Astrocyte (in vitro differentiated cells and primary cell): Measurements from ENCODE around the gene UBE2G2. TPM values are rescaled to one million over a fixed set of nuclear protein-coding genes. Genes with fewer than 3 reads are reported as not detected.

Source experiments
- DNase-seq: peaks from one replicate; pipeline ENCODE4 v3.0.0-alpha.2; 2010; ENCODE audit warnings: low read depth
- FAIRE-seq: peaks from 2 replicates; lab custom pipeline; 2011; peaks lifted over from hg19 to GRCh38; lab: Jason Lieb, UNC
- H2AFZ ChIP-seq: 2 replicates; pipeline ENCODE4 v1.6.0; 2012; ENCODE audit warnings: low read depth, low read length, inconsistent platforms
- H3K27ac ChIP-seq: 2 replicates; pipeline ENCODE4 v1.5.1; 2011; ENCODE audit warnings: low read depth, low read length, inconsistent platforms
- H3K27me3 ChIP-seq: 2 replicates; pipeline ENCODE4 v1.6.0; 2011; ENCODE audit warnings: low read length, inconsistent platforms; ENCODE audit not compliant: insufficient read depth
- H3K36me3 ChIP-seq: 2 replicates; pipeline ENCODE4 v1.5.1; 2011; ENCODE audit warnings: low read length, inconsistent platforms; ENCODE audit not compliant: insufficient read depth
- H3K4me1 ChIP-seq: 2 replicates; pipeline ENCODE4 v1.5.1; 2011; ENCODE audit warnings: low read length, inconsistent platforms; ENCODE audit not compliant: insufficient read depth
- H3K4me2 ChIP-seq: 2 replicates; pipeline ENCODE4 v1.6.0; 2012; ENCODE audit warnings: low read length, inconsistent platforms
- H3K4me3 ChIP-seq: 2 replicates; pipeline ENCODE4 v1.5.1; 2011; ENCODE audit warnings: low read depth, mild to moderate bottlenecking, low read length, inconsistent platforms; ENCODE audit not compliant: insufficient read depth
- H3K79me2 ChIP-seq: 2 replicates; pipeline ENCODE4 v1.6.0; 2012; ENCODE audit warnings: mild to moderate bottlenecking, low read length, inconsistent platforms; ENCODE audit not compliant: insufficient read depth
- H3K9ac ChIP-seq: 2 replicates; pipeline ENCODE4 v1.6.0; 2012; ENCODE audit warnings: mild to moderate bottlenecking, low read length, inconsistent platforms
- H3K9me3 ChIP-seq: 2 replicates; pipeline ENCODE4 v1.5.1; 2012; ENCODE audit warnings: low read depth, mild to moderate bottlenecking, low read length, inconsistent platforms; ENCODE audit not compliant: insufficient read depth
- H4K20me1 ChIP-seq: 2 replicates; pipeline ENCODE4 v1.6.0; 2012; ENCODE audit warnings: low read length, inconsistent platforms; ENCODE audit not compliant: insufficient read depth
- H3K27ac Mint-ChIP-seq: one replicate; pipeline ENCODE4 v1.8.0; 2021; ENCODE audit warnings: mild to moderate bottlenecking, mixed read lengths; ENCODE audit not compliant: unreplicated experiment
- H3K27me3 Mint-ChIP-seq: one replicate; pipeline ENCODE4 v1.8.0; 2021; ENCODE audit warnings: low read depth, mixed read lengths; ENCODE audit not compliant: unreplicated experiment
- H3K36me3 Mint-ChIP-seq: one replicate; pipeline ENCODE4 v1.8.0; 2021; ENCODE audit warnings: low read depth, mixed read lengths; ENCODE audit not compliant: unreplicated experiment
- H3K4me1 Mint-ChIP-seq: one replicate; pipeline ENCODE4 v1.8.0; 2021; ENCODE audit warnings: low read depth, mixed read lengths; ENCODE audit not compliant: unreplicated experiment
- H3K4me3 Mint-ChIP-seq: one replicate; pipeline ENCODE4 v1.8.0; 2021; ENCODE audit warnings: mild to moderate bottlenecking, moderate library complexity, mixed read lengths; ENCODE audit not compliant: unreplicated experiment
- H3K9me3 Mint-ChIP-seq: one replicate; pipeline ENCODE4 v1.8.0; 2021; ENCODE audit warnings: mild to moderate bottlenecking, mixed read lengths; ENCODE audit not compliant: unreplicated experiment
- EZH2 ChIP-seq: IDR thresholded peaks from 2 replicates; pipeline ENCODE4 v1.6.1; 2012; ENCODE audit warnings: mild to moderate bottlenecking, low read length, inconsistent platforms; ENCODE audit not compliant: insufficient read depth
- total RNA-seq: library from RNA; stranded (reverse); gene quantifications from 2 replicates; pipeline ENCODE4 v1.2.1, GENCODE V29; 2021
- TF ChIP-seq, protein P1 (sequence below): IDR thresholded peaks from 2 replicates; pipeline ENCODE4 v1.5.1; 2011; ENCODE audit warnings: low read depth, mild to moderate bottlenecking, inconsistent platforms, low read length, moderate library complexity; ENCODE audit not compliant: insufficient read depth

The UBE2G2 gene
- total RNA-seq, 1 donor from 2014 or later, result 74.5 TPM

DNA sequence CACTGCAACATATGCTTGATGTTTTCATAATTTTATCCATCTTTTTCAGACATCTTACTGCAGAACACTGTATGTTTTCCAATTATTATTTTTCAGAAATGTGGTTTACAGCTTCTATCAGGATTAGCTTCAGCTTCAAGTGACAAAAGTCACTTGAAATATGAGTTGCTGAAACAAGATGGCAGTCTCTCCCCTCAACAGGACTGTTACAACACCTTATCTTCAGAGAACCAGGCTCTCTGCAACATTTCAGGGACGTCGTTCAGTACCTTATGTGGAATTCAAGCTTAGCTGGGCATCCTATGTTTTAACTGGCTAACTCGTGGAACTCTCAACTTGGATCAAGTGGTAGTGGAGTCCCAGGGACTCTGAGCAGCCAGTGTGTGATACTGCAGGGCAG, 2.0 kb upstream of the UBE2G2 start:
- Mint-ChIP-seq H3K4me1 (peaks cover 10% of the 10 kb centered on the region), H3K4me3 (no peak overlapping the region), H3K9me3 (no peaks in the 10 kb centered on the region), H3K27ac (no peak overlapping the region), H3K36me3 (peaks cover 16% of the 10 kb centered on the region), H3K27me3 (no peaks in the 10 kb centered on the region)
- no peak for FAIRE-seq
- Histone ChIP-seq H2AFZ (no peak overlapping the region), H3K4me2 (no peak overlapping the region), H3K27me3 (no peaks in the 10 kb centered on the region), H4K20me1 (peaks cover 53% of the 10 kb centered on the region), H3K4me3 (no peak overlapping the region), H3K9ac (no peak overlapping the region), H3K4me1 (peaks cover 16% of the 10 kb centered on the region), H3K36me3 (peaks cover 24% of the 10 kb centered on the region), H3K27ac (no peak overlapping the region), H3K9me3 (no peaks in the 10 kb centered on the region), H3K79me2 (peaks cover 48% of the 10 kb centered on the region)
- no peak for DNase-seq
- TF ChIP-seq, protein P1, sequence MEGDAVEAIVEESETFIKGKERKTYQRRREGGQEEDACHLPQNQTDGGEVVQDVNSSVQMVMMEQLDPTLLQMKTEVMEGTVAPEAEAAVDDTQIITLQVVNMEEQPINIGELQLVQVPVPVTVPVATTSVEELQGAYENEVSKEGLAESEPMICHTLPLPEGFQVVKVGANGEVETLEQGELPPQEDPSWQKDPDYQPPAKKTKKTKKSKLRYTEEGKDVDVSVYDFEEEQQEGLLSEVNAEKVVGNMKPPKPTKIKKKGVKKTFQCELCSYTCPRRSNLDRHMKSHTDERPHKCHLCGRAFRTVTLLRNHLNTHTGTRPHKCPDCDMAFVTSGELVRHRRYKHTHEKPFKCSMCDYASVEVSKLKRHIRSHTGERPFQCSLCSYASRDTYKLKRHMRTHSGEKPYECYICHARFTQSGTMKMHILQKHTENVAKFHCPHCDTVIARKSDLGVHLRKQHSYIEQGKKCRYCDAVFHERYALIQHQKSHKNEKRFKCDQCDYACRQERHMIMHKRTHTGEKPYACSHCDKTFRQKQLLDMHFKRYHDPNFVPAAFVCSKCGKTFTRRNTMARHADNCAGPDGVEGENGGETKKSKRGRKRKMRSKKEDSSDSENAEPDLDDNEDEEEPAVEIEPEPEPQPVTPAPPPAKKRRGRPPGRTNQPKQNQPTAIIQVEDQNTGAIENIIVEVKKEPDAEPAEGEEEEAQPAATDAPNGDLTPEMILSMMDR, result no peak
- no peak for TF ChIP-seq EZH2

DNA sequence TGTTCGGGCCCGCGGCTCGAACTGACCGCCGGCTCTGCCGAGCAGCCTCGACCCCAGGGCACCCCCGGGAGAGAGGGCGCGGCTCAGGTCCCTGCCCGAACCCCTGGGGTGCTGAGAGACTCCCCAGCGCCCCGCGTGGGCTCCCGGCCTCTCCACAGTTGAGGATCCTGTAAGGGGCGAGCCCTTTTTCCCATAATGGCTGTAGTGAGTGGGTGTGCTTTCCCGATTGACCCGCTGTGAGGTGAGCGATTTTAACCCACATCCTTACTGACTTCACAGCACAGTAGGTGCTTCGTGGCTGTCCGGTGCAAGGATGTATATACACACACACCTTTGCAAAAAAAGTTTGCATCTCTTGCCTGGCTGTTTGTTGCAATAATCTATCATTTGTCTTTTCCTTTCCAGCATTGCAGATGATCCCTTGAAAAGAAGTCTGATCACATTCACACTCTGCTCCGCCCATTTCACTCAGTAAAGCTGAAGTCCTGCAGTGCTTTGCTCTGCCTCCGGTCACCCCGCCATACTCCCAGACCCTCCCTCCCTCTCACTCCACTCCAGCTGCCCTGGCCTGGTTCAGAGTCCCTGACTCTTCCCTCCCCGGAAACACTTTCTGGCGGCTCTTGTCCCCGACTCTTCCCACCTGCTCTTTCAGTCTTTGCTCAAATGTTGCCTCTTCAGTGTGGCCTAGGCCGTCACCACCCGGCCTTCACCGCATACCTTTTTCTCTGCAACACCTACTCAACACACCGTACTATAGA, 955 bp upstream of the UBE2G2 start:
- peaks cover 17% of the 10 kb centered on the region for H3K36me3 Mint-ChIP-seq
- H3K27ac ChIP-seq, result peak overlapping the region; percentile 69
- TF ChIP-seq, protein P1, result no peak
- no peak for TF ChIP-seq EZH2
- no peaks in the 10 kb centered on the region for H3K27me3 ChIP-seq
- peaks cover 54% of the 10 kb centered on the region for H3K79me2 ChIP-seq
- peaks cover 58% of the 10 kb centered on the region for H4K20me1 ChIP-seq
- H3K27ac Mint-ChIP-seq, result no peak overlapping the region
- H3K9me3 Mint-ChIP-seq, result no peaks in the 10 kb centered on the region
- FAIRE-seq (no peak), DNase-seq (no peak)
- H3K36me3 ChIP-seq, result peaks cover 23% of the 10 kb centered on the region
- peak overlapping the region; percentile 86 for H3K4me3 Mint-ChIP-seq
- H3K4me1 ChIP-seq, result peaks cover 16% of the 10 kb centered on the region
- no peaks in the 10 kb centered on the region for H3K9me3 ChIP-seq
- H3K4me2 ChIP-seq, result peak overlapping the region; percentile 98
- peaks cover 10% of the 10 kb centered on the region for H3K4me1 Mint-ChIP-seq
- H3K9ac ChIP-seq, result peak overlapping the region; percentile 92
- no peaks in the 10 kb centered on the region for H3K27me3 Mint-ChIP-seq
- peak overlapping the region; percentile 15 for H2AFZ ChIP-seq
- H3K4me3 ChIP-seq, result peak overlapping the region; percentile 93

DNA sequence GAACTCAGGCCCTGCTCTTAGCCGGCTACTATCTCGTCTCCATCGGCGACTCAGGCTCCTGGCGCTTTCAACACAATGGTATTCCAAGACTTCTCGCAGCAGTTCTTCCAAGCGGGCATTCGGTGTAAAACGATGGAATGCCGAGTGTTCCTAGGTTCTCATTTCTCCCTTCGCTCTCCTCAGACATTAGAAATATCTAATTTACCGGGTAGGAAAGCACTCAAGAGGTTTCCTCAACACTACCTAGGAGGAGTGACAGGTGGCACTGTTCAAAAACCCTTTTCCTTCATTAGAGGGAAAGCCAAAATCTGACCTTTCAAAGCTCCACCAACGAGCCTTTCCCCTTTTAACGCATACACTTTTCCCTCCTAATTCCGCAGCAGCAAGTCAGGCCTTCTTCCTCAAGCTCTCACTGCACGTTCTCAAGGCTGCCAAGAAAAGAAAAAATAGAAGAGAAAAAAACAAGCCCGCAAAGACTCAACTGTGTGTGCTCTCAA, 601 bp downstream of the UBE2G2 start:
- no peak for FAIRE-seq

More for the DNA sequence above, 601 bp downstream of the UBE2G2 start:
- no peaks in the 10 kb centered on the region for H3K27me3 ChIP-seq
- H4K20me1 ChIP-seq, result peaks cover 64% of the 10 kb centered on the region
- peaks cover 15% of the 10 kb centered on the region for H3K36me3 ChIP-seq
- peak overlapping the region; percentile 98 for H3K4me2 ChIP-seq
- Mint-ChIP-seq H3K27ac (peak overlapping the region; percentile 55), H3K4me1 (peaks cover 10% of the 10 kb centered on the region), H3K4me3 (peak overlapping the region; percentile 99), H3K9me3 (no peaks in the 10 kb centered on the region), H3K36me3 (peaks cover 12% of the 10 kb centered on the region), H3K27me3 (no peaks in the 10 kb centered on the region)
- TF ChIP-seq, protein P1, result peak; percentile 26
- no peak for TF ChIP-seq EZH2
- H2AFZ ChIP-seq, result peak overlapping the region; percentile 82
- peak; percentile 26 for DNase-seq
- H3K9me3 ChIP-seq, result no peaks in the 10 kb centered on the region
- H3K4me3 ChIP-seq, result peak overlapping the region; percentile 93
- H3K4me1 ChIP-seq, result peaks cover 16% of the 10 kb centered on the region
- peak overlapping the region; percentile 69 for H3K27ac ChIP-seq
- peaks cover 62% of the 10 kb centered on the region for H3K79me2 ChIP-seq
- H3K9ac ChIP-seq, result peak overlapping the region; percentile 92
